ENCODE measurements around the gene FAXDC2.
"Not testable (repeated sequence)": the region's sequence is repeated elsewhere in the genome, so short reads cannot be mapped to it uniquely, and the experiment has no call there.

Gene FAXDC2

DNA sequence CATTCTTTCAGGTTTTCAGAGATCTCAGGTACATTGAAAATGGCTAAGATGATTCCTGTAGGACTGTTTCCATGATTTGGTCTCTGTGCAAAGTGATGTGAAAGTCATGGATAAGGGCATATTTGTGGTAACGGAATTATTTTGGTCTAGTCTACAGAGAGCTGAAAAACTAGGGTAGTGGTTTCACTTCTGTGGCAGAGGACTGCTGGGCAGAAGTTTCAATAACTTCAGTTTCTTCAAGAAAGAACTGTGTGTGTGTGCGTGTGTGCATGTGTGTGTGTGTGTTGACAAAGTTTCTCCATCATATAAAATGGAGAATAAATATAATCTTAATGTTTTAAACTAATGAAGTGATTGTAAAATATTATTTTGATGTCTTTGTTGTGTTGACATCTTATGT lies 12.4 kb upstream of the FAXDC2 start:
- FAIRE-seq = peak; percentile 46
- no peak for DNase-seq (ENCODE audit: extremely low spot score, insufficient read length, low read depth)

DNA sequence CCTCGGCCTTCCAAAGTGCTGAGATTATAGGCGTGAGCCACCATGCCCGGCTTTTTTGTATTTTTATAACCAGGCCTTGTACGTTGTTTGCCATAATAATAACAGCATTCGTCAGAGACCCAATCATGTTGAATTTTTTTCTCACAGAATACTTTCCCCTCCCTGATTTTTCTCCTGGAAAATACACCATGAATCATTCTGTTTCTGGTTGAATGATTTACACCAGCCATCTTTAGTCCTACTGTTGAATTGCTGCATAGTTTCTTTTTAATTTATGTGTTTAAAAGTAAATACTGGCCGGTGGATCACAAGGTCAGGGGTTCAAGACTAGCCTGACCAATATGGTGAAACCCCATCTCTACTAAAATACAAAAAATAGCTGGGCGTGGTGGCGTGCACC lies 11.5 kb upstream of the FAXDC2 start:
- no peak for DNase-seq (ENCODE audit: extremely low spot score, insufficient read length, low read depth)
- FAIRE-seq = no peak

DNA sequence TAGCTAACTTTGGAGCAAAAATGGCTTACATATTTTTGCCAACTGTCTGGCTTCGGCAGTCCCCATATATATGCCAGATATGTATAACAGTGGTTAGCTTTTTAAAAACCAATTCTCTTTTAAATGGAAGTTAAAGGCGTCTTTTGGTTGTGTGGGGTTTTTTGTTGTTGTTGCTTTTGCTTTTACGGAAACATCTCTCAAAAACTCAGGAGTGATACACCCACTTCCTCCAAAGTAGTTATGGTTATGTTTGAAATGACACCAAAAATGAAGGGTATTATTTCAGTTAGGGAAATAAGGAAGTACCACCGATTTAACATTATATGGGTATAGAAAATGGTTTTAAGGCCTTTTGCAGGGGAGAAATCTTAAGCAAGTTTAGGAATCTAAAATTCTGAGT lies 10.4 kb upstream of the FAXDC2 start:
- FAIRE-seq (no peak), DNase-seq (ENCODE audit: extremely low spot score, insufficient read length, low read depth) (no peak)

DNA sequence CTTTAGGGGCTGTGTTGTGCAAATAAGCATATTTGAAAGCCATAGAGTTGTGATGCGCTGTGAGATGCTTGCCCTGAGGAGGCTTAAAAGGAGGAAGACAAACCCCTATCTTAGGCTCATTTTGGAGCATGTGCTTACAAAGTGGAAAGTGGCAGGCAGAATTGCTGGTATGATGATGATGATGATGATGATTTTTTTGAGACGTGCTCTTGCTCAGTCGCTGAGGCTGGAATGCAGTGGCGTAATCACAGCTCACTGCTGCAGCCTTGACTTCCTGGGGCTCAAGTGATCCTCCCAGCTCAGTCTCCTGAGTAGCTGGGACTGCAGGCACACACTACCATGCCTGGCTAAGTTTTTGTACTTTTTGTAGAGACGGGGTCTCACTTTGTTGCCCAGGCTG lies 9.7 kb upstream of the FAXDC2 start:
- DNase-seq (ENCODE audit: extremely low spot score, insufficient read length, low read depth) (no peak), FAIRE-seq (no peak)

DNA sequence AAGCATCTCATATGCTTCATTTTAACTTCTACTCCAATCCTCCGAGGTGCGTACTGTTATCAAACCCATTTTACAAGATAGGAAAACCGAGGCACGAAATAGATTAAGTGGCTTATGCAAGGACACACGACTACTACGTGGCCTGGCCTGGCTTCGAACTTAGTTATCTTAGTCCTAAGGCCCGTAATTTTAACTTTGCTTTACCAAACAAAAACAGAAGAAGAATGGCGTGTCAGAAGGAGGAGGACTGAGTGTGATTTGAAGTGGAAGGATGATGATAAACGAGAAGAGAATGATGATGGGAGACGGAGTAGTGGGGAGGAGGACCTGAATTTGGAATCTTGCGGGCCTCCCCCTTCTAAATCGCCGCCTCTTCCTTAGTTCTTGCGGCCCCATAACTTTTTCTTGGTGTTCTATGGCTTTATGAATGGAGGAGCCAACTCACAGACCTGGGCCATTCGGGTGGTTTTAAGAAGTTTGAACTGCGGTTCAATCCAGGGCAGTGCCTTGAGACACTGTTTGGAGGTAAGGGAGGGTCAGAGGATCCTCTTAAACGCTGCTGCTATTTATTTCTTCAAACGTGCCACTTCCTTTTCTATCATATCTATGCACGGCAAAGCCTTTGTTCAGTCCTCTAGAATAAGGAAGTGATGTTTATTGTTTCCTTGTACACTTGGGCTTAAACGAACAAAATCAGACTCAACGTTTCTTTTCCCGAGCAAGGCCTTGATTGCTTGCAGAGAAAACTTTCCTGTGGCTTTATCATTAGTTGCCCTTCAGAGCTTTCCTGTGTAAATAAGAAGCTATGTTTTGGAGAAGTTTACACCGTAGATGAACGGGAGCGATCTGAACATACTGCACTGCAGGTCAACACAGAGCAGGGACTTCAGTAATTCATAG lies 8.8 kb upstream of the FAXDC2 start:
- FAIRE-seq (peak; percentile 64), DNase-seq (ENCODE audit: extremely low spot score, insufficient read length, low read depth) (no peak)

DNA sequence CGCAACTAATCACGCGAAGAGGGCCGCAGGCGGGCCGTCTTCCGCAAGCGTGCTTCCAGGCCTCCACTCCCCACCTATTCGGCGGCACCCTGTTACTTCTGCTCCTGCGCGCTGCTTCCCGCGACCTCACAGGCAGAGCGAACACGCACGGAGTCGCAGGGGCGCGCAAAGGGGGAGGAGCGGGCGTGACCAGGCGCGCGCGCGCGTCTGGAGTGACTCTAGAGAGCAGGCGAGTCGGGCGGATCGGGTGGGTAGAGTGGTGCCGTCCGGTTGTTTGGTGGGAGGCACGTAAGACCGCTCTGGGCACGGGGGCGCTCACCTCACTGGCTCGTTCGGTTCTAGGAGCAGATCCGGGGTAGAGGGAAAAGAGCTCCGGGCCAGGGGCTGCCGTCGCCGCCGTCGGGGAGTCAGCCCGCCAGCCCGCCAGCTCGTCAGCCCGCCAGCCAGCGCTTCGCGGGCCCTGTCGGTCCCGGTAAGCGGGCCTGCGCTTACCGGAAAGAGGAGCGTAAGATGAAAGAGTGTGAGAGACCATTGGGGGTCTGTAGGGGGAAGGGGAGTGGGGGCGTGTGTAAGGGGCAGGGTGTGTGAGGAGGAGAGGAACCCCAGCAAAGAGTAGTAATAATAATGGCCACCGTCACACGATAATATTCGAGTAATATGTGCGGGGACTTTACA lies 8.0 kb upstream of the FAXDC2 start, which contains the start of gene CNOT8:
Gene CNOT8, plus strand, starts transcription at position 331 of the 675 bp plus-strand sequence. CDS start 4,652 bp downstream, outside the sequence.
- DNase-seq (ENCODE audit: extremely low spot score, insufficient read length, low read depth) = peak; percentile 85
- FAIRE-seq = peak; percentile 91

DNA sequence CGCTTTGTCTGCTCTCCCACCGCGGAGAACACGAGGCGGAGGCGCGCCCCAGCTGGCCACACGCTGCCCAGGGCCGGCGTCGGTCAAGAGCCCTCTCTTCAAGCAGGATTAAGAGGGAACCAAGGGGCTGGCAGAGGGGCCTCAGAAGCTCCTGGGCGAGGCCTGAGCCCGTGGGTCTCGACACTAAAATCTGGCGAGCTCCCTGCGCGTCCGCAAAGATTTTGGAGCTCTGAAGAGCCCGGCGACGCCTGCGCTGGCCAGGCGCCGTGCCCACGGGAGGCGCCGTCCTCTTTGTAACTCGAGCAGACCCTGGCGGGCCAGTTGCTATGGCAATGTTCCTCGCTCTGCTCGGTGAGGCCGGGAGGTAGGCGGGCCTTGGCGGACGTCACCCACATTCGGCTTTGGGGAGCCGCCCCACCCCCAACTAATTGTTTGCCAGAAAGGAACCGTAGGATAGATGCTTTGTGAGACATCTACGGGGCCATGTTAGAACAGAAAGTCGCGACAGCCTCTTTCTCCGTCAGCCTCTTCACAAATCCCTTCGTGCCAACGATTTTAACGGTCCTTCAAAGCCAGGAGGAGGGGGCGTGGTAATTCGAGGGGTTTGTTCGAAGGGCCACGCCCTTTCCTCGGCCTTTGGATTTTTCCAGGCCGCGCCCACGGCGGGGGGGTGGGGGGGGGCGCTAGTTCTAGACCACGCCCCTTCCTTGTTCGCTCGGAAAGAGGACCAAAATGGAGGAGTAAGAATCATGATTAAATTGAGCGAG lies 7.3 kb upstream of the FAXDC2 start:
- FAIRE-seq = no peak

DNA sequence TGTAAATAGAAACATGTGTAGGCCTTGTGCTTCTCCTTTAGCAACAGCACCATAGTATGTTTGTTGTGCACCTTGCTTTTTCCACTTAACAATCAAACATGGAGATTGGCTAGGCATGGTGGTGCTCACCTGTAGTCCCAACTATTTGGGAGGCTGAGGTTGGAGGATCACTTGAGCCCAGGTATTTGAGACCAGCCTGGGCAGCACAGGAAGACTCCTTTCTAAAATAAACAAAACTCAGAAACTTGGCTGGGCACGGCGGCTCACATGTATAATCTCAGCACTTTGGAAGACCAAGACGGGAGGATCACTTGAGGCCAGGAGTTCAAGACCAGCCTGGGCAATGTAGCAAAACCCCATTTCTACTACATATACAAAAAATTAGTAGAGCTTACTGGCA lies 948 bp upstream of the FAXDC2 start:
- FAIRE-seq (no peak), DNase-seq (ENCODE audit: extremely low spot score, insufficient read length, low read depth) (no peak)

More for the DNA sequence above, 7.3 kb upstream of the FAXDC2 start:
- peak; percentile 56 for DNase-seq (ENCODE audit: extremely low spot score, insufficient read length, low read depth)

DNA sequence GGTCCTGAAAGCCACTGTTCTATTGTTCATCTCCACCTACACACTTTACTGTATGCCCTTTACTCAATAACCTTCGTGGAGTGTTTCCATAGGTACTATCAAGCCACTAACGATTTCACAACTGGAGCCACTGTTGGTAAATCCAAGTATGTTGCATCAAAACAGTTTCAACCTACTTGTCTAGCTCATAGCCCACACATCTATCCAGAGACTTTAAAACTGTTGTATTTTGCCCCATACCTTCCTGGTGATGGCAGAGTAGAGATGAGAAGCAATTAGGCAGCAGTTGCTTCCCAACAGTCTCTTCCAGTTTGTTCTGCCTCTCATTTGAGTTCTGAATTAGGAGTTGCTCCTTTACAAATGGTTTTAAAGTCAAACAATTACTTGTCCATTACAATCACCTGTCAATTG lies 607 bp downstream of the FAXDC2 start:
- FAIRE-seq (no peak), DNase-seq (ENCODE audit: extremely low spot score, insufficient read length, low read depth) (no peak)

DNA sequence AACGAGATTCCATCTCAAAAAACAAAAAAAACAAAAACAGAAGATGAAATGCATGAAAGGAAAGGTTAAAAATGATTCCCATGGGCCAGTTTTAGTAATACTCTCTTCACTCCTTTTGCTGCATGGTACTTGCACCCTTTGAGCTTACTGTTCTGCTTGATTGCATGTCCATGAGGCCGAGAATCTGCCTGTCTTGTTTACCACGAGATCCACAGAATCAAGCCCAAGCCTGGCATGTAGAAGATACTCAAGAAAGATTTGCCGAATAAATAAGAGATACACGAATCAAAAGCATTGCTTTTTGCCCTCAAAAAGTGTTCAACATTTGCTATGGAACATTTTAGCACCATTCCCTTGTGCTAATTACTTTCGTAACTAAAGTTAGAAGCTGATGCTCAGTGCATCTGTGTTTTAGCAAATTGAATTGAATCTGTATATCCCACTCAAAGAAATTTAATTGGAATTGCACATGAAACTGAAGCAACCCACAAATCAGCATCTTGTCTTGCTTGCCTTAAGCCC lies 1.1 kb downstream of the FAXDC2 start:
- FAIRE-seq (no peak), DNase-seq (ENCODE audit: extremely low spot score, insufficient read length, low read depth) (no peak)

DNA sequence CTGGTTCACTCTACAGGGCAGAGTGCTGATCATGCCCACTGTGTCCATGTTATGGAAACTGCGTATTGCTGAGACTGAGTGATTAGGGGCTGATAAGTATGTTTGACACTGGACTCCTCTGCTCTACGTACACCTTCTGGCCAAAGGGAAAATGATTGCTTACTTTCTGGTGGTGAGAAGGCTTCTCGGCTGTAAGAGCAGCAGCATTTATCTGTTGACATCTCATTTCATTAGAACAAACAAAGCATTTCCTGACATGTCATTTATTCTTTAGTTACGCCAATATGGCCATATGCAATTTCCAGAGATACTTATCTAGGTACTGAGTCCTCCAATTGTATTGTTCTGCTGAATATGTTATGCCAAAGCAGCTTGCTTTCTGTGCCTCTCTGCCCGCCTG lies 5.6 kb downstream of the FAXDC2 start:
- FAIRE-seq = no peak
- no peak for DNase-seq (ENCODE audit: extremely low spot score, insufficient read length, low read depth)

DNA sequence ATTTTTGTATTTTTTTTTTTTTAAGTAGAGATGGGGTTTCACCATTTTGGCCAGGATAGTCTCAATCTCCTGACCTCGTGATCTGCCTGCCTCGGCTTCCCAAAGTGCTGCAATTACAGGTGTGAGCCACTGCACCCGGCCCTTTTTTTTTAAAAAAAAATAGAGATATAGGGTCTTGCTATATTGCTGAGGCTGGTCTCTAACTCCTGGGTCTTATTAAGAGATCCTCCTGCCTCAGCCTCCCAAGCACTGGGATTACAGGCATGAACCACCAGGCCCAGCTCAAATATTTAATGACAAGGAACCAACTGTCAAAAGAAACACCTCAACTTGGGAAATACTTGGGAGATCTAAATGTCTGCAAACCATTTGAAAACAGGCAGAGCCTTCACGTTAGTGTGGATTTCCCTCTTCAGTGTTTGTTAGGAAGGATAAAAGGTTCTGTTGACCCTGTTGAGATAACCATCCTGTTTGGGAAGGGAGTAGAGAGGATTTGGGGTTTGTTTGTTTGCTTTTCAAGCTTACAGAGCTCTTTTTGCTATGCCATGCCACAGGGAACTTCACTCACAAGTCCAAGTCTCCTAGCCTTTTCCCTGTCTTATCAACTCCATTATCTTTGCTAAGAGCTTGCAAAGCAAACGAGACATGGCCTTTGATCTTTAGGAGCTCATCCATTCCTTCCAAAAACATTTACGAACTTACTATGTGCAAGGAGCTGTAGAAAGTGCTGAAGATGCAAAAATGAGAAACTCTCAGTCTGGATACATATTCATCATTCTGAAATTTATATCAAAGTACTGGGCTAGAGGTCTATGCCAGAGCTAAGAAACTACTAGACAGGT lies 7.5 kb downstream of the FAXDC2 start:
- no peak for FAIRE-seq
- DNase-seq (ENCODE audit: extremely low spot score, insufficient read length, low read depth) = no peak

DNA sequence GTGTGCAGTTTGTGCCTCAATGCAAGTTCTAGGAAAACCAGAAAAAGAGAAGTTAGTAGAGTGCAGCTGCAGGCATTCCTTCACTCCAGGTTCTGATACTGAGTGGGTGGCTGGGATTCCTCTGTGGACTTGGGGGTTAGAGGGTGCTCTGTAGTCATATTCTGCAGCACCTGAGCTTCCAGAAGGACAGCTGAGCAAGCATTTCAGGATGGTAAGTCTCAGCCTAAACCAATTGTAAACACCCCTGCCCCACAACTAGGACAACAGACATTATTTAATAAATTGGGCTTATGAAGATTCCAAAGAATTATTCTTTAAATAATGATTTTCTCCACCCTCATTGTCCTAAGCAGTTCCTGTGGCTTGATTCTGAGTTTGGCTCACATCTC lies 9.1 kb downstream of the FAXDC2 start:
- DNase-seq (ENCODE audit: extremely low spot score, insufficient read length, low read depth) (no peak), FAIRE-seq (no peak)

DNA sequence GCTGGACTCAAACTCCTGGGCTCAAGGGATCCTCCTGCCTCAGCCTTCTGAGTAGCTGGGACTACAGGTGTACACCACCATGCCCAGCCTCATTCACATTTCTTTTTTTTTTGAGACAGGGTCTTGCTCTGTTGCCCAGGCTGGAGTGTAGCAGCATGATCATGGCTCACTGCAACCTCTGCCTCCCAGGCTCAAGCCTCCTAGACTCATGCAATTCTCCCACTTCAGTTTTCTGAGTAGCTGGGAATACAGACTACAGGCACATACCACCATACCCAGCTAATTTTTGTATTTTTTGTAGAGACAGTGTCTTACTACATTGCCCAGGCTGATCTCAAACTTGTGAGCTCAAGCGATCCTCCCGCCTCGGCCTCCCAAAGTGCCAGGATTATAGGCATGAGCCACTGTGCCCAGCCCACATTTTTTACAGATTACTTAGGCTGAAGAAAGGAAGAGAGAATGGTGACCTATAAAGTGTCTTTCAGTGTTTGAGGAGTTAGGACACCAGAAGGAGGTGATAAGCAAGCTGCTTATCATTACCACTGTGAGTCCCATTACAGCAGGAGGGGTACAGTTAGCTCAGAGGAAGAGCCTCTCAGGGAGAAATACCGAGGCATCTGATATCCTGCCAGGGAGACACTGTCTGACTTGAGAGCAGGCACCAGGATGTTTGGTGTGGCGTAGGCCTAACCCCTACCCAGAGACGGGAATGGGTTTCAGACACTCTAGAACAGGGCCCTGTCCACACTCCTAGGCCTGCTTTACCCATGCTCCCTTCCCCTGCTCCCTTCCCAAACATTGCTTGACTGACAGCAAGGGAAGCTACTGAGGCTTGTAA lies 9.7 kb downstream of the FAXDC2 start:
- no peak for DNase-seq (ENCODE audit: extremely low spot score, insufficient read length, low read depth)

DNA sequence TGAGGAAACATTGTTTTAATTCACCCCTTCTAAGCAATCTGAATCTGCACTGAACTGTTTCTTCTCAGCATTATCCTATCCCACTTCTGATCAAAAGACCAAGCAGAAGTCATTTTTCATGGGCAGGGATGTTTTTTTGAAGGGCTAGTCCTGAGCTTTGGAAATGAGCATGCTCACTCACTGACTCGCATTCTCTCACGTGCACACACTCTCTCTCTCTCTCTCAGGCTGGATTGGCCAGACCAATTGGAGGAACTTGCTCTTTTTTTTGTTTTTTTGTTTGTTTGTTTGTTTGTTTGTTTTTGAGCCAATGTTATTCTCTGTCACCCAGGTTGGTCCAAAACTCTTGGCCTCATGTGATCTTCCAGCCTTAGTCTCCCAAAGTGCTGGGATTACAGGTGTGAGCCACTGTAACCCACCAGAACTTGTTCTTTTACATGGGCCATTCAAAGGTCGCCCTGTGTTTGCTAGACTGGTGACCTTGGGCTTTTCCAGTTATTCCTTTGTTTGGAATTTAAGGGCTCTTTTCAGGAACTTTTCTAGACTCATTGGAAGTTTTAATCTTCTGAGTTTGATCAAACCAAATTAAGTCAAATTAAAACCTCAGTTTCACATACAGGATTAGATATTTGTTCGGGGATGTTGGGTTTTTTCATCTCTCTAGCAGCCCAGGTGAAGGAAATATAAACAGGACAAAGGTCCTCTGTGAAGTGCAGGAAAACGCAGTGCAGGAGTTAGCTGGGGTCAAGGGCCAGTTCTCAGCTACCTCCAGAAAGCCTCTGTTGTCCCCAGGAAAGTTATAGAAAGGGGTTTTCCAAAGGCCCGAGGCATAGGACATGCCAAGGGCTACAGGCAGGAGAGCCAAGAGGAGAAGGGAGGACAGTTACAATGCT lies 13.1 kb downstream of the FAXDC2 start:
- DNase-seq (ENCODE audit: extremely low spot score, insufficient read length, low read depth) (no peak), FAIRE-seq (no peak)

More for the DNA sequence above, 9.7 kb downstream of the FAXDC2 start:
- FAIRE-seq = no peak

DNA sequence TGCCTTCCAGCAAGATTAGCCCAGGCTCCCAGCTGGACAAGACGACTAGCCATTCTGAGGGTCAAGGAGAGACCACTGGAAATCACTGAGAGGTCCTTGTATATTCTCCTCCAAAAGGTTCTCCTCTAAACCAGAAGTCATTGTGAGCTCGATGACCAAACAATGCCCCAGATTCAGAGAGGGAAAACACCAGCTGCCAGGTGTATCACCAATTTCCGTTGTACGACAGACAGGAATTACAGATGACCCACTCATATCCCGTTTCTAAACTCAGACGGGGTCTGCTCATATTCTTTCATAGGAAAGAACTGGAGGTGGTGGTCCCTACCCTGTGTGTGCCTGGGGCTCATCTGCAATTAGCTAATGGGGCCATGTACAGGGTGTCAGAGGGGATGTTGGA lies 14.2 kb downstream of the FAXDC2 start:
- no peak for DNase-seq (ENCODE audit: extremely low spot score, insufficient read length, low read depth)

DNA sequence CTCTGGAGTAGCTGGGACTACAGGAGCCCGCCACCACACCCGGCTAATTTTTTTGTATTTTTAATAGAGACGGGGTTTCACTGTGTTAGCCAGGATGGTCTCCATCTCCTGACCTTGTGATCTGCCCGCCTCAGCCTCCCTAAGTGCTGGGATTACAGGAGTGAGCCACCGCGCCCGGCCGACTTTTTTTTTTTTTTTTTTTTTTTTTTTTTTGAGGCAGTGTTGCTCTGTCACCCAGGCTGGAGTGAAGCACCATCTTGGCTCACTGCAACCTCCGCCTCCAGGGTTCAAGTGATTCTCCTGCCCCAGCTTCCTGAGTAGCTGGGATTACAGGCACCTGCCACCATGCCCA lies 14.7 kb downstream of the FAXDC2 start:
- not testable (repeated sequence) for DNase-seq (ENCODE audit: extremely low spot score, insufficient read length, low read depth); FAIRE-seq

More for the DNA sequence above, 14.2 kb downstream of the FAXDC2 start:
- no peak for FAIRE-seq

DNA sequence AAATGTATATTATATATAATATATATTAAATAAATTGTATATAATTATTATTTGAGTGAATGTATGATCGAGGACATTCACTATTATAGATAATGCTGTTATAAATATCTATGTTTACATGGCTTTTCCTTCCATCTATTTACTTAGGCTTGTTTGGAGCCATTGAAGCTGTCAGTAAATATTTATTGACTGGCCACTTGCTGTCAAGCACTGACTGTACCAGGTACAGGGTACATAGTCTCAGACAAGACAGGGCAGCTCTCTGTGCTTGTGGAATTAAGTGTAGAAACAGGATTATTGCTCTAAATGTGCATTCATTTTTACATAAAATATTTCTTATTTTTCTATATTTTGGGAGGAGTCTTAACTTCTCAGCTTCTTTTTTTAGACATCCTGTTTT lies 16.4 kb downstream of the FAXDC2 start:
- no peak for FAIRE-seq
- DNase-seq (ENCODE audit: extremely low spot score, insufficient read length, low read depth) = no peak
